GM06990 (cell line): ENCODE measurements around the gene ATP2A3.

Experiments used
- DNase-seq: peaks from one replicate; pipeline ENCODE4 v3.0.0-alpha.2; 2011; ENCODE audit not compliant: insufficient read length; ENCODE audit errors: extremely low read depth
- H3K27me3 ChIP-seq: replicated peaks from 2 replicates; pipeline ENCODE4 v1.6.0; 2011; ENCODE audit warnings: low read length; ENCODE audit not compliant: control insufficient read depth, insufficient read depth
- H3K36me3 ChIP-seq: 2 replicates; pipeline ENCODE4 v1.5.1; 2011; ENCODE audit warnings: low read length; ENCODE audit not compliant: control insufficient read depth, insufficient read depth
- H3K4me3 ChIP-seq: replicated peaks from 2 replicates; pipeline ENCODE4 v1.5.1; 2011; ENCODE audit warnings: low read depth, mild to moderate bottlenecking, control low read depth, low read length
- CTCF ChIP-seq: IDR thresholded peaks from 2 replicates; pipeline ENCODE4 v1.5.1; 2011; ENCODE audit warnings: low read length, control low read depth, mild to moderate bottlenecking, inconsistent platforms; ENCODE audit not compliant: insufficient read depth, poor library complexity, severe bottlenecking

Gene ATP2A3

GRCh38 chr17:3921006-3921405, 43.2 kb downstream of the ATP2A3 start:
- H3K4me3 ChIP-seq: no peak overlapping the region
- no peak for DNase-seq
- H3K36me3 ChIP-seq: no peaks in the 10 kb centered on the region; the same call in none of the 2 replicates
- no peaks in the 10 kb centered on the region for H3K27me3 ChIP-seq
- TF ChIP-seq CTCF: no peak

GRCh38 chr17:3919123-3919624, 45.1 kb downstream of the ATP2A3 start:
- DNase-seq: no peak
- no peaks in the 10 kb centered on the region; the same call in 1 of the 2 replicates for H3K36me3 ChIP-seq
- no peak for TF ChIP-seq CTCF
- no peaks in the 10 kb centered on the region for H3K27me3 ChIP-seq
- no peak overlapping the region for H3K4me3 ChIP-seq

DNA sequence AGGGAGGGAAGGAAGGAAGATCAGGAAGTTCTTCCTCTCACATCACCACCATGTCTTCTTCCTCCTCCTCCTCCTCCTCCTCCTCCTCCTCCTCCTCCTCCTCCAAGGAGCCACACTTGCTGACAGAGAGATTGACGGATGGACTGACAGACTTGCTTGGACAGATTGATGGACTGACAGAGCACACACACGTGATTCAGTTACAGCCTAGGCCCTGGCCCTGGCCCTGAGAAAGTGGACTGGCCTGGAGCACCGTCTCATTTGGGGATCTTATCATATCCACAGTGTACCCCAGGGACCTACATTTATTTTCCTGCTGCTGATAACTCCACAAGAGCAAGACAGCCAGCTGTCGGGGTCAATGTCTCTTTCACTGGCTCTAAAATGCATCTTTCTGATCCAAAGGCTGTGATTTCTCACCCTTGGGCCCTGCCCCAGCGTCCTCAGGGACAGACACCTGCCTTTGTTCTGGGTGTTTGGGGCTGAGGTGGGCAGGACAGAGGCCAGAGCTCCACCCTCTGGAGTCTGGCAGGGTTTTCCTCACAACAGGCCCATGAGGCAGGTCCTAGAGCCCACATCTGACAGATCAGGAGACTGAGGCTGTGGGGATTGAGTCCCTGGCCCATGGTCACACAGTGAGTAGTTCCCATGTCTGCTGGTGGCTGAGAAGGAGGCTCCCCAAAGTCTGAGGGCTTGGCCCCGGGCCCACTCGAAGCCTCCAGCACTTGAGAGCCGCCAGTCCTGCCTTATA, 45.7 kb downstream of the ATP2A3 start:
- no peaks in the 10 kb centered on the region for H3K27me3 ChIP-seq
- no peak for TF ChIP-seq CTCF
- DNase-seq: no peak
- no peaks in the 10 kb centered on the region; the same call in 1 of the 2 replicates for H3K36me3 ChIP-seq
- no peak overlapping the region for H3K4me3 ChIP-seq

DNA sequence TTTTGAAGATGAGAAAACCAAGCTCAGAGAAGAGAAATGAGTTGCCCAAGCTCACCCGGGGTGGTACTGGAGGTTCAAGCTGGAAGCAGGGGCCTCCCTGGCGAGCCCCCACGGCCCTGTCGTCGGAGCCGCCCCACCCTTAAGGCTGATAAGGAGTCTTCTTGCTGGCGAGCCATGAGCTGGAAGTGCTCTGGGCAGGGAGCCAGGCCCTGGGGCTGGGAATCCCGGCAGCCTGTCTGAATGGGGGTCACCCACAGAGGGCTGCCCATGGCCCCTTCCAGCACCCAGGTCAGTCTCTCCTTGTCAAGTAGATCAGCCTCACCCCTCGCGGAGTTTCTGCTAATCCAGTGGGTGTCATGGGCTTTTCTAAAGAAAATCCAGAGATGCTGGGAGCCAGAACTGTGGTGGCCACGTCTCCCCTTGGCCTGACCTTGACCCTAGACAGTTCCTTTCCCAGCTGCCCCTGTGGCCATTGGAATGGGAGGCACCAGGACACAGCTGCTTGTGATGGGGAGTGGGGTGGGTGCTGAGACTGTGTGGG, 46.8 kb downstream of the ATP2A3 start:
- TF ChIP-seq CTCF: no peak
- no peak for DNase-seq
- H3K36me3 ChIP-seq: no peaks in the 10 kb centered on the region
- no peaks in the 10 kb centered on the region for H3K27me3 ChIP-seq
- no peak overlapping the region for H3K4me3 ChIP-seq

DNA sequence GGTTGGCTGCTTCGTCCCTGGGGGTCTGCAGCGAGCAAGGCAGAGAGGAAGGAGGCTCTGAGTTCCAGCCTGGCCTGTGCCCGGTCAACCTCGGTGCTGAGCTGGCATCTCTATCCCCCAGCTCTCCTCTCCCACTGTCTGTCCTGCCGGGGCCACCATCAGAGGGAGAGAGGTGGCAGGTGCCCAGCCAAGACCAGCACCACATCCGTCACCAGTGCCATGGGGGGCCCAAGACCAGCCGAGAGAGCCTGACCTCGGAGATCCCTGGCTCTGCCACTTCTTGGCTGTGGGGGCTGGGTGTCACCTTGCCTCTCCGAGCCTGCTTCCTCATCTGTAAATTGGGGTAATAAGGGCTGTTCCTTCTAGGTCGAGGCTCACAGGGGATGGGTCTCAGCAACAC, 47.4 kb downstream of the ATP2A3 start:
- H3K27me3 ChIP-seq: no peaks in the 10 kb centered on the region
- H3K4me3 ChIP-seq: no peak overlapping the region
- no peaks in the 10 kb centered on the region for H3K36me3 ChIP-seq
- TF ChIP-seq CTCF: no peak
- DNase-seq: no peak
